ENCODE data around the gene PRDM1.
A peak's percentile ranks its signal among the peaks of the same experiment; 100 is the strongest.

PRDM1 gene

GRCh38 chr6:106116125-106116832, 30.1 kb downstream of the PRDM1 start:
- DNase-seq (ENCODE audit: low spot score): peak; percentile 97

- no peak for DNase-seq (ENCODE audit: low spot score)
These were observed 31.4 kb downstream of the PRDM1 start for GRCh38 chr6:106117579-106117978.

DNA sequence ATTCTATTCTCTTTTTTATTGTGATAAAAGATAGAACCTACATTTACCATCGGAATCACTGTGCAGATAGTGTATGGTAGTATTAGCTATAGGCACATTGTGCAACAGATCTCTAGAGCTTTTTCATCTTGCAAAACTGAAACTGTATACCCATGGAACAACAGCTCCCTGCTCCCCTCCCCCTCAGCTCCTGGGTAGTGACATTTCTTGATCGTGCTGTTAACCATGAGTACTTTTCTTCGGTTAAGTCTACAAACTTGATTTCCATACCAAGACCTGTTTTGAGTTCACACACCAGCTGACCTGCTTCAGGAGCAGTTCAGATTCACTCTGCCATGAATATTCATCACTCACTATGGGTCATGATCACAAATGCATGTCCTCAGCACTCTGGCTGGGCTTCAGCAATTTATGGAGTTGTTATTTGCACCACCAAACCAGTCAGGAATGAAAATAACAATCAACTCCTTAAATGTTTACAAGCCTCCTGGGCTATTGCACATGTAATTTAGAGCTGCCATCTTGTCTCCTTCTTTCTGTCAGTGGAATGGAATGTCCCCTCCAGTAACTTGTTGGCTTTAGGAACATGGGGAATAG, 32.8 kb downstream of the PRDM1 start:
- DNase-seq (ENCODE audit: low spot score): no peak

DNA sequence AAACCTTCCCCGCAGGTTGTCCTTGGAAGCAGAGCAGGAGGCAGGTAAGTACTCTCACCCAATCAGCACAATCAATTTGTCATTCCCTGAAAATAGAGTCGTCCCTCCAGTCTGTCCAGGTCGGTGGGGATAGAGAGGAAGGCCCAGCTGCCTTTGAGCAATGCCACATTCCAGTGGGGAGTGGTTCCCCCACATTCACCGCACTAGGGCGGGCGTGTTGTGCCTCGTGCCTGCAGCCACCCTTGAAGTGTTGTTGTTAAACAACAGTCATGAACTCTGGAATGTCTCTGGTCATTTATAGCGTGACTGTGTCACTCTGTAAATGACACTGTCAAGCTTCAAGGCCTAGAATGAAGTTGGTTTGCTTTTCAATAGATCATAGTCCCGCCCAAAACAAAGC, 33.4 kb downstream of the PRDM1 start:
- no peak for DNase-seq (ENCODE audit: low spot score)

GRCh38 chr6:106120006-106120405, 33.9 kb downstream of the PRDM1 start:
- no peak for DNase-seq (ENCODE audit: low spot score)

GRCh38 chr6:106120406-106120805, 34.3 kb downstream of the PRDM1 start:
- DNase-seq (ENCODE audit: low spot score): no peak

- DNase-seq (ENCODE audit: low spot score): no peak
These were observed 36.3 kb downstream of the PRDM1 start for GRCh38 chr6:106122306-106122918.

DNA sequence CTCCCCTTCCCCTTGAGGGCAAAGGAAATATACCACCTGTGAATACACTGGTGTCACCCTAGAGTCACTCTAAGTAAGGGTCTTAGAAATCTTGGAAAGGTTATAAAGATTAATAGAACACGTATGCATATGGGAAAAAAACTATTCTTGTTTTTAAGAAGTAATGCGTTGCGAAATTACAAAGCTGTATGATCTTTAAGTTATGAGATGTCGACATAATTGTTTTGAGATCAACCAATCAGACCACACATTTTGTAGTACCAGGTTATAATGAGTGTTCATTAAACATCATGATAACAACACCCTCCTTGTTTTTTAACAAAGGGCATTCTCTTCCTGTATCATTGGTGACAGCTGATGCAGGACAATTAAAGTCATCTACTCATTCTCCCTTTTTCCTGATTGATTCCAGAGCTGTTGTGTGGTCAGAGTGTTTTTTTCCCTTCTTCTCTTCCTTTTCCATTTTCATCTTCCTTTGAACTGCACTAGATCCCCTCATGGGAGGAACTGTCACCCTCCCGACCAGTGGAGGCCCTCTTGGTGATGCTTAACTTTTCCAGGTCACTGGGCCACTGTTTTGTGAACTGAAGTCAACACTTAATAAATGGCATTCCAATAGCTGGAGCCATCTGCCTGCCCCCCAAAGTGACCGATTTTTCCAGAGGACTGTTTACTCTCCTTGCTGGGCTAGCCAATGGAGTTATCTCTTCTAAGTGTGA, 37.0 kb downstream of the PRDM1 start:
- DNase-seq (ENCODE audit: low spot score): no peak

DNA sequence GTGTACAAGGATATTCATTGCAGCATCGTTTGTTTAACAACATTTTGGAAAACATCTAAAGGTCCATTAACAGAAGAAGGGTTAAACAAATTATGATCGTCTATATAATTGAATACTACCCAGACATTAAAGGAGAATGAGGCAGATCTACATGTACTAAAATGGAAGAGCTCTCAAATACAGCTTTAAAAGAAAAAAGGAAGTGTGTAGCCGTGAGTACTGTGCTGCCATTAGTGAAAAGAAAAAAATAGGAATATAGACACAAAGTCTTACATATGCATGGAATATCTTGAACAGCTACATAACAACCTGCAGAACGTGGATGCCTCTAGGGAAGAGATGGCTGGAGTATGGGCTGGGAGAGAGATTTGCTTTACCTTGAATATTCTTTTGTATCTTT, 37.9 kb downstream of the PRDM1 start:
- no peak for DNase-seq (ENCODE audit: low spot score)

- DNase-seq (ENCODE audit: low spot score): no peak
These were observed 38.6 kb downstream of the PRDM1 start for GRCh38 chr6:106124437-106125430.

DNA sequence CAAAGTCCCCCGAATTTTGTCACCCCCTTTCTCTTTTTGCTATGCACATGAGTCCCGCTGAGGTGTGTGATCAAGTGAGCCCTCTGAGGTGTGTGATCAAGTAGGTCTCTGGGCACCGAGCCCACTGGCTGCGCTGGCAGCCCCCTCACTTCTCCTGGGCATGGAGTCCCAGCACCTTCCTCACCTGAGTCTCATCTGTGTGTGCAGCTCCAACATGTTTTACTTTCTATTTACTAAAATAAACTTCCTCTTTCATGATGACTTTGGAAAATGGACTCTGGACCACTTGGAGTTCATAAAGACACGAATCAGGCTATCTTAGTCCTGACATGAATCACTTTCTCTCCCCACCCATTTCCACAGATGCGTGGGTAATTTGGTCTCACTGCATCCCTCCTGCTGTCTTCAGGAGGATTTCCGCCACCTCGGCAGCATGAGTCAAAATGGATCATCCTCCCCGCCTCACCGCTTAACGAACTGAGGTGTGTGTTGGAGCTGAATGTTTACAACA, 39.8 kb downstream of the PRDM1 start:
- no peak for DNase-seq (ENCODE audit: low spot score)

DNA sequence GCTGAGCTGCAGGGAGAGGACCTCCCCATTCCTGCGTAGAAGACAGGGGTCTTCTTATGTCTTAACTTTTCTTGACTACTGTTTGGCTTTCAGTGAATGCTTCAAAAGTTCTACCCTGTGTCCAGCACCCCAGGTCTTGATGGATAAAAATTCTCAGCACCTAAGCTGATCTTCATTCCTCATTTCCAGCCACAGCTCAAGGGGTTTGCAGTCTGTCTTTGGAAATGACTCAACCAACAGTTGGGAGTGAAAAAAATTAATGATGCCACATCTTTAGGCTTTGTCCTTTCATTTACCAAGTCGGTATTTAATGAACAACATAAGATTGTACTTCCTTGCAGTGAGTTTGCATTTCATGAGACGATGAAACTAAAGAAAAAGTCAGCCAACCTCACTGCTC, 40.3 kb downstream of the PRDM1 start:
- no peak for DNase-seq (ENCODE audit: low spot score)

GRCh38 chr6:106128981-106129781, 43.0 kb downstream of the PRDM1 start:
- DNase-seq (ENCODE audit: low spot score): no peak

DNA sequence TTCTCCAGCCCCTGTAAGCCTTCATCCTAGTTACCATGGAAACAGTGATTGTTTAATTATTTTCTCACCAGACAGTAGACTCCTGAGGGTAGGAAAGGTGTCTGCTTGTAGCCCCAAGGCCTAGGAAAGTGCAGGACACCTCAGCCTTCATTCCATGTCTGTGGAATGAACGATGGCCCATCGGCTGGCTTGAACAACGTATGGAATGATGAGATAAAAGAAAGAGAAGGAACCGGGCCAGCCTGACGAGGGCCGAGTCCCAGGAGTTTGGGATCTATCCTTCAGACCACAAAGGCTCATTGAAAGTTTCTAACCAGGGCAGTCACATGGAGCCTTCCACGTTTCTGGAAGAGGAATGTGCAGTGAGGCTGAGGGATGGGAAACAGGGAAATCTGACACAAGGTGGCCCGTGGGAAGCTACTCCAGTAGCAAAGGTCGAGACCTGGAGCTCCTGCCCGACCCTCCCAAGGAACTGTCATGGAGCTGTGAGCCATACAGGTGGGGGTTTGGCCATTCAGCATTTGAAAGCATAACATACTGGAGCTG, 46.1 kb downstream of the PRDM1 start:
- no peak for DNase-seq (ENCODE audit: low spot score)

- no peak for DNase-seq (ENCODE audit: low spot score)
These were observed 46.9 kb downstream of the PRDM1 start for GRCh38 chr6:106133040-106133439.

- DNase-seq (ENCODE audit: low spot score): no peak
These were observed 48.1 kb downstream of the PRDM1 start for GRCh38 chr6:106134087-106134770.

DNA sequence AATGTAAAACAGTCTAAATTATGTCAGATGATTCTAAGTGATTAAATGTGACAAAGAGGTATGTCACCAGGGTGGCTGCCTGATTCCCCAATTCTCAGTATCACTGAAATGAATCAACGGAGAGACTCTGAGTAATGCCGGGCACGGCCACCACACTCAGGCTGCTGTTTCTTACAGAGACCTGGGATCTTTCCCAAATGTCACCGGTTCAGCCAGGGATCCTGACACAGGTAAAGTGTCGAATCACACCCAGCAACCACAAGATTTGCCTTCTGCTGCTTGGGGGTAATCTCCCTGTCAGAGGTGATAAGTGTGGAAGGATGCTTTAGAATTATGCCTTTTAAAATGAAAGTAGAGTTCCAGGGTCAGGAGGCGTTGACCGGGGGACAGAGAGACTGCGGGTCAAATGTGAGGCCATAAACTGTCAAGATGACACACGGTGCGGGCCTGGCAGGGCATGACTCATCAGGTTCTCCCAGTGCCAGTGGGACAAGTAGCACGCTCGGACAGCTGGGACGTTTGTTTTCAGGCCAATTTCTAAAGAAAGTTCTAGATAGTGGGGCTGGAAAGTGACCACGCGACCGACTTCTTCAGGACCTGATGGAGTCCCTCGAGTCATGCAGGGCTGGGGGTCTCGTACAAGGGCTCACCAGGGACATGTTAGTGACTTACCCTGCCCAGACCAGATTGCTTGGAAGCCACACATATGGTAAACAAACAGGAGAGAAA, 48.9 kb downstream of the PRDM1 start:
- DNase-seq (ENCODE audit: low spot score): no peak

DNA sequence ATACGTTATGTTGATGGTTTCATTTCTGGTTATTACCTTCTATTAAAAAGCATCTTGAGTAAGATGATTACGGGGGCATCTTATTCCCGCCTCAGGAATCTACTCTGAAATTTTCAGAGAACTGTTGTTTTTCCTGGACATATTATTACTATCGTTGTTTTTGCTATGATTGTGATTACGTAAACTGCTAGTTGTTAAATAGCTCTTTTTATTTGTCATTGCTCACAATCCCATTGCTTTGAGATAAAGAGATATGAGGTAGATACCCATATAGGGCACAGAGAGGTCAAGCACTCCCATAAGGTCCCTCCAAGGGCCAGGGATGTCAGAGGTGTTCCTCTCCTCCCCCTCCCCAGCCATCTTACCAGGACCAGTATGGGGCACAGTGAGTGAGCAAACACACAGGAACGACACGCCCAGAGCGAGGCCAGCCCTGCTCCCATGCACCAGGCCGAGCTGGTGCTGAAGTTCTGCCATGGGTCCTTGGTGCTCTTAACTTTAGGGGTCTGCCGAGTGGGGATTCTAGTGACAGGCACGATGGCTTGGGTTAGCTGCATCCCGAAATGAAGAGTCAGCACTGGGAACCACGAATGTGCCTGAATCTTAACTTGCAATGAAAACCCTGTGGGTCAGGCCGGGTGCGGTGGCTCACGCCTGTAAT, 49.9 kb downstream of the PRDM1 start:
- no peak for DNase-seq (ENCODE audit: low spot score)
